Renal cortical epithelial cell (primary cell): ENCODE data around the gene PLA2G4E. TPM values are rescaled to one million over a fixed set of nuclear protein-coding genes. Genes with fewer than 3 reads are reported as not detected.
A peak's percentile ranks its signal among the peaks of the same experiment; 100 is the strongest.

Experiments used
- DNase-seq: peaks from one replicate; pipeline ENCODE4 v3.0.0-alpha.2; 2011; ENCODE audit warnings: low read depth
- total RNA-seq: library from RNA; depleted of rRNA; stranded (reverse); fragments of >200 nt; gene quantifications from 2 replicates; pipeline ENCODE4 v1.2.3, GENCODE V29; 2014

PLA2G4E gene
- total RNA-seq, 1 donor from 2014 or later, result not detected

- DNase-seq, result peak; percentile 52
Observed at GRCh38 chr15:41955807-41956525, 64.9 kb downstream of the PLA2G4E start.

DNA sequence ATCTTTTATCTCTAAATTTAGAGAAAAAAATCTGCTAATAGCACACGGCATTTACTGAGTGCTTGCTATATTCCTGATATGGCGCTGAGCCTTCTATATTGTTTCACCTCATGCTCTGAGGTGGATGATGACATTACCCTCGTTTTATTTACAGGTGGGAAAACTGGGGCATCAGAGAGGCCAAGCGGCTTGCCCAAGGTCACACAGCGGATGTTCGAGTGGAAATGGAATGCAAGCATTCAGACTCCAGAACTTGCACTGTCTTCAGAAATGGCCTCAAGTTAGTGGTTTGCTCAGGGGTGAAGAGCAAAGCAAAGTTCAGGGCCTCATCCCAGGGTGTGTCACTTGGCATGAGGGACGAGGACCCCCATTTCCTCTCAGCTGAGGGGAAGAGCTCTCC, 65.7 kb downstream of the PLA2G4E start:
- no peak for DNase-seq

GRCh38 chr15:41954036-41954435, 66.8 kb downstream of the PLA2G4E start:
- no peak for DNase-seq

- no peak for DNase-seq
Observed at GRCh38 chr15:41952013-41952563, 68.8 kb downstream of the PLA2G4E start.

- DNase-seq, result no peak
Observed at GRCh38 chr15:41951571-41951970, 69.3 kb downstream of the PLA2G4E start.

- DNase-seq, result peak; percentile 24
Observed at GRCh38 chr15:41950489-41950888, 70.4 kb downstream of the PLA2G4E start.

GRCh38 chr15:41950127-41950483, 70.7 kb downstream of the PLA2G4E start:
- DNase-seq, result no peak

DNA sequence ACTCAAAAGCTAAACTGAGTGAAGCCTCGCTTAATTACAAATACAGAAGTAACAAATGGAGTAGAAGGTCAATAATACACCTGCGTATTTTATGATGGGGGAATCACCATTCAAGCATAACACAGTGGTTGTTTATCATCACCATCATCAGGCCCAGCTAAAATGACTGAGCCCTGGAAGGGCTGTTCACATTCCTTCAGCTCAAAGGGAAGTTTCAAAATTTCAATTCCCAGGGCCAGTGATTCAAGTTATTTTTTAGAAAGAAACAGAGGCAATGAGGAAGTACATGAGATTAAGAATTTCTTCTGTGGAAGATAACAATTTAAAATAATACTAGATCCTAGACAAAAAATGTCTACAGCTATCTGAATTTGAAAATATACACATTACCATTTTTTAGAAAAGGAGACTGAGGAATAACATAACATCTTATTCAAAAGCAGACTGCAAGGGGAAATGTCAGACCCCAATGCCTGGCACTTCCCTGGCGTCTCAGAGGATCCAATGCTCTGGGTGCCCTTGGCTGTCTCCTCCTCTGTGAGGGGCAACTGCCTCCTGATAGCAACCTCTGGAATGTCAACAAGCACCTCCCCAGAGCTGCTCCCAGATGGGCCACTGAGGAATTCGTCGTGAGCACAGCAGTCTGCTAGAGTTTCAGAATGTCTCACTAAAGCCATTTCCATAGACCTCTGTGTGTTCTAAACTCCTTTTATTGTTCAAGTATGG, 71.3 kb downstream of the PLA2G4E start:
- peak; percentile 36 for DNase-seq

DNA sequence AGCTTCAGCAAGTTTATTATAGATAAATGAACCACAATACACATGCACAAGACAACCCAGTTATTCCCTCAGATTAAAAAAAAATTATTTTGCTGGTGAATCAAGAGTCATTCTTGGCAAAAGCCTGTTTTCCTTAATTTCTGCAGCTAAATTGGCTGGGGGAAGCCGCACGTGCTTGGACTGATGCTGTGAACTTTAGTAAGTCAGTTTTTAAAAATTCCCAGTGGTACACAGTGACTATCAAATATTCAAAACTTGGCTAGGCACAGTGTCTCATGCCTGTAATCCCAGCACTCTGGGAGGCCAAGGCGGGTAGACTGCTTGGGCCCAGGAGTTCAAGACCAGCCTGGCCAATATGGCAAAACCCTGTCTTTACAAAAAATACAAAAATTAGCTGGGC, 72.4 kb downstream of the PLA2G4E start:
- DNase-seq, result no peak

DNA sequence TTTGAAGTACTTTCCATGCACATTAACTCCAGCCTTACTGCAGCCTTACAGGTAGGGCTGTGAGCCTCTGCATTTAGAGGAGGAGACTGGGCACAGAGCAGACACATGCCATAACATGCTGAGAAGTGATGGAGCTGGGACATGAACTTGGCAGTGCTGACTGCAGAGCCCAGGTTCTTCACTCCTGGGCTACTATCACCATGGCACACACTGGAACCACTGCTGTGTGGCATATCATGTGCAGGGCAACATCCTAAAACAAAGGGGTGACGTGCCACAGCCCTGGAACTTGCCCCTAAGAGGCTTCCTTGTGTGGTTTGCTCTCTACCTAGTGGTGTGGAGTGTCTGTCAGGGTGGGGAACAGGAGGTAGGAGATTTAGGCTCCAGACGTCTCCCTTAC, 73.9 kb downstream of the PLA2G4E start:
- no peak for DNase-seq

GRCh38 chr15:41945731-41946130, 75.1 kb downstream of the PLA2G4E start:
- no peak for DNase-seq

- no peak for DNase-seq
Observed at GRCh38 chr15:41945221-41945620, 75.6 kb downstream of the PLA2G4E start.

DNA sequence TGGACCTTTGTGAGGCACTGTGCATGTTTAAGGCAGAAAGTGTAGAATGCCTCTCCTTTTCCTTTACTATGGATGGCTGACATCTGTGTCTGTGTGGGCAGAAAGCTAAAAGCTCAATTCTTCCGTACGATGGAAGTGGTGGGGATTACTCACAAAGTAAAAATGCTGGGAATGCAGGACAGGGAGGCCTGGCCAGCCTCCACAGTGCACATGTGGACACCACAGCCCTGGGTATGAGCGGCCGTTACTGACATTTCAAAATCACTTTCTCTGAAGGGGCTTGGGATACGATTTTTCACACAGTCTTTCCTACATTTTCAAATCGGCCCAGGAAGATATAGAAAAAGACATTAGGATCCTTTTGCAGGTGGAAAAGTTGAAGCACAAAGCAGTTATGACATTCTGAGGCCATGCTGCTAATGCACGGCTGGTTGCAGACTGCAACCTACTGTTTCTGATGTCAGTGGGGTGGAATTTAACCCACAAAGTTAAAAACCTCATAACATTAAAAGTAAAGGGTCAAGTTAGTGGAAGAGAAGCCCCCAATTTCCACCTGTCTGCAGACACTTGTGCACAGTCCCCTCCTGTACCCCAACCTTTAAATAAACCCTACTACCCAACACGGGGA, 76.4 kb downstream of the PLA2G4E start:
- peak; percentile 92 for DNase-seq

DNA sequence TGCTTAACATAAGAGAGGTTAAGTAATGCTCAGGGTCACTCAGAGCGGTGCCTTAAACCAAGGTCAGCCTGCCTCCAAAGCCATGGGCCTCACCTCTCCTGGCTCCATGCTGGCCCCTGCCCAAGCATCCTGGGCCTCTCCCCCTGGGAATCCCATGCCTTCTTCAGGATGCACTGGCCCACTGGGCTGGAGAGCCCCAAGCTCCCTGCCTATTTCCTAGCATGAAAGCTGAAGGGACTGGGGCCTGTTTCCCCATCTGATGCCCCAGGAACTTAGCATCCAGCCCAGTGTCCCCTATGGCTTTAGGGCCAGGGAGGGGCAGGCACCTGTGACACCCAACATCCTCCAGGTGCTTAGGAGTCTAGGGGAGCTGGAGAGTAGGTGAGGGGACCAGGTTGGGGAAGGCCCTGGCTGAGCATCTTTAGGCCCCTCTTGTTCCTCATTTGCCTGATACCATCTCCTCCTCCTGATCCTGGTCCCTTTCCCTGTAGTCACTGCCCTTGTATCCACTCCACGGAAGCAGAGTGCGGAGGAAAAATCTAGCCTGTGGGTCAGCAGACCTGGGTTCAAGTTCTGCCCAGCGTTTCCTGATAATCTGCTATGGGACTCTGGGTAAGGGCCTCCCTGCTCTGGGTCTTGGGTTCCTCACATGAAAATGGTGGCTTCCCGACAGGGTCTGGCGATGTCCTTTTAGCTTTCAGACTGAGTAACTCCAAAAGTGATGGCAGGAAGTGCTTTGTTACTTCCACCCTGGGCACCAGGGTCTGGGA, 77.1 kb downstream of the PLA2G4E start:
- DNase-seq, result no peak

DNA sequence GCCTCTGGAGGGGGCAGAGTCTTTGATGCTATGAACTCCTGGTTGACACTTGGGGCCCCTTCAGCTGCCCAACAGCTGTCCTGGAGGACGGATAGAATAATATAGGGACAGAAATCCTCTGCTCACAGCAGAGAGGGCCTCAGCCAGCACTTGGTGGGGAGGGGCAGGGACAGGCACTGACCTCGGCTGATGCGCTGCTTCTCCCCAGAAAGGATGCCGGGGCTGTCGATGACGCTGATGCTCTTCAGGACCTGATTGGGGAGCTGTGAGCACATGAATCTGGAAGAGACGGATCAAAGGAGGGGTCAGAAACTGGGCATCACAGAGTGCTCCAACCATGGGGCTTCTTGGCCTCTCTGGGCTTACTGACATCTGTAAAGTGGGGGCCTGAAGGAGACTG, 78.0 kb downstream of the PLA2G4E start:
- DNase-seq, result no peak

DNA sequence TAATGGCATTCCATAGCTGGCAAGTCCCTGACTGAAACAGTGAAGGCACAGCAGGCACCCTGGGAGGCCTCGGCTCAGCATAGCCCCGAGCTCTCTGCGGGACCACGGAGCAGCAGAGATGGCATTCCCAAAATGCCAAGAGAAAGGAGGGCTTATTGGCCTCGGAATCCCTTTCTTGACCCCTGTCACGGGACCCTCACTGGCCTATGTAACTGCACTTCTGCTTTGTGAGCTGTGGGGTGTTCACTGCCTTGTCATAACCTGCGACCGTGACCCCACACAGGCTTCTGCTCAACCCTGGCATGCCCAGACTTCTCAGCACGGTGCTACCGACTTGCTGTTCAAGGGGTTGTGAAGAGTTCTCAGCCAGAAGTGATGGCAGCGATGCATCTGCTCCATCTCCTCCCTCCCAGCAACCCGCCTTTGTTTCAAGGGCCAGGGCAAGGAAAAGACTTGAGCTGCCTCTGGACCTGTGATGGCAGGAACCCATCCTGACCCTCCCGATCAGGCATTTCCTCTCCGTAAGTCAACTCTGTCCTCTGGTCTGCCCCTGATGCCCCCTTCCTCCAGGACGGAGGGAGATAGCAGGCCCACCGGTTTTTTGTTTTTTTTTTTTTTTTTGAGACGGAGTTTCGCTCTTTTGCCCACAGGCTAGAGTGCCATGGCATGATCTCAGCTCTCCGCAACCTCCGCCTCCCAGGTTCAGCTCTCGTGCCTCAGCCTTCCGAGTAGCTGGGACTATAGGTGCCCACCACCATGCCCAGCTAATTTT, 79.0 kb downstream of the PLA2G4E start:
- DNase-seq, result no peak

GRCh38 chr15:41940441-41940857, 80.4 kb downstream of the PLA2G4E start:
- DNase-seq, result peak; percentile 56

DNA sequence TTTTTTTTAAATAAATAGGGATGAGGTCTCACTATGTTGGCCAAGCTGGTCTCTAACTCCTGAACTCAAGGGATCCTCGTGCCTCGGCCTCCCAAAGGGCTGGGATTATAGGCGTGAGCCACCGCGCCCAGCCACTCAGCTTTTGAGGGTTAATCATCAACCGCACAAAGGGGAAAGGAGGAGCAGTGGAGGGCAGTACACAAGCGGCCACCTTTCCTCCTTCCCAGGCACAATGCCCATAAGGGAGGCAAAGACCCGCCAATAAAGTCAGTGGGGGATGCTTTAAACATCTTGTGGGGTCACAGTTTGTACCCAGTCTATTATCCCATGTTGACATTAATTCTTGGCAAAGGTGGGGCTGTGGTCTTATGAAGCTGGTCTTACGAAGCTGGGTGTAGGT, 80.9 kb downstream of the PLA2G4E start:
- no peak for DNase-seq

DNA sequence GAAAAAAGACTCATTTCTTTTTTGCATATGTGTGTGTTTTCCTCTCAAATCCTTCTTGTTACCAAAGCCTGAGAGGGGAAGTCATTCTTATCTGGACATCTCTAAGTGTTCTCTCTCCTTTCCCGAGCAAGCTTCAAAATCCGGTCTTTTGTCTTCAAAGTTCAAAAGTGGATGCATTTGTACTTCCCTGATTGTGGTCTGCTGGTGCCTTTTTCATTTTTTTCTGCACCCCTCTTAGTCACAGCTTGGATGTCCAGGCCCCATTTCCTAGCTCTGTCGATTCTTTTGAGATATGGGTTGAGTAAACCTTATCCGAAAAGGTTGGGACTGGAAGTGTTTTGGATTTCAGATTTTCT, 83.3 kb downstream of the PLA2G4E start:
- DNase-seq, result no peak

GRCh38 chr15:41936649-41937567, 83.9 kb downstream of the PLA2G4E start:
- no peak for DNase-seq
